ENCODE measurements around the gene ASB1. TPM values are rescaled to one million over a fixed set of nuclear protein-coding genes. Genes with fewer than 3 reads are reported as not detected.

ASB1 gene, protein sequence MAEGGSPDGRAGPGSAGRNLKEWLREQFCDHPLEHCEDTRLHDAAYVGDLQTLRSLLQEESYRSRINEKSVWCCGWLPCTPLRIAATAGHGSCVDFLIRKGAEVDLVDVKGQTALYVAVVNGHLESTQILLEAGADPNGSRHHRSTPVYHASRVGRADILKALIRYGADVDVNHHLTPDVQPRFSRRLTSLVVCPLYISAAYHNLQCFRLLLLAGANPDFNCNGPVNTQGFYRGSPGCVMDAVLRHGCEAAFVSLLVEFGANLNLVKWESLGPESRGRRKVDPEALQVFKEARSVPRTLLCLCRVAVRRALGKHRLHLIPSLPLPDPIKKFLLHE
- 13.5 and 26.5 TPM in 2 replicates for total RNA-seq

GRCh38 chr2:238426568-238427434, at the start of gene ASB1:
Gene ASB1 (plus strand): TSS chr2:238426927. CDS start chr2:238427071, 144 bp downstream.

Other genes with a start within 250 kb of the ASB1 start
- gene ILKAP, start 223.2 kb upstream of the ASB1 start, total RNA-seq: 23.3 and 26.0 TPM in 2 replicates
- 5.8 and 8.4 TPM in 2 replicates for gene HES6, start 186.9 kb upstream of the ASB1 start, total RNA-seq
- gene PER2, start 138.3 kb upstream of the ASB1 start, total RNA-seq: 3.2 and 6.8 TPM in 2 replicates
- gene TRAF3IP1, start 106.4 kb upstream of the ASB1 start, total RNA-seq: 3.9 and 5.4 TPM in 2 replicates